Stomach (tissue), 9 donors: Measurements from ENCODE around the gene ADAM8. TPM values are rescaled to one million over a fixed set of nuclear protein-coding genes. Genes with fewer than 3 reads are reported as not detected.

Experiments
- DNase-seq, 2 donors: peaks; one replicate each; pipeline versions ENCODE4 v3.0.0 to v3.0.0-alpha.2; 2013 to 2019
- H3K27ac ChIP-seq, 5 donors: fragments of 200-600 bp in 4 of 5; sonication (generic) in 4 of 5; one replicate each; pipeline ENCODE4 v1.5.1; 2013 to 2019; ENCODE audit warnings: mild to moderate bottlenecking in 1 of 5, moderate library complexity in 1 of 5
- H3K27me3 ChIP-seq, 3 donors: fragments of 200-600 bp; sonication (generic); one replicate each; pipeline ENCODE4 v1.5.1; 2017 to 2019; ENCODE audit warnings: mixed run types in 1 of 3
- H3K36me3 ChIP-seq, 4 donors: fragments of 200-600 bp; sonication (generic); 1 replicate in 3 of 4; 2 replicates in 1 of 4; pipeline ENCODE4 v1.5.1; 2016 to 2019
- H3K4me1 ChIP-seq, 4 donors: fragments of 200-600 bp; sonication (generic); one replicate each; pipeline ENCODE4 v1.5.1; 2016 to 2019
- H3K4me3 ChIP-seq, 4 donors: fragments of 200-600 bp; sonication (generic) in 3 of 4; one replicate each; pipeline ENCODE4 v1.5.1; 2016 to 2019; ENCODE audit warnings: mild to moderate bottlenecking in 1 of 4
- H3K9me3 ChIP-seq, 4 donors: fragments of 200-600 bp; sonication (generic); one replicate each; pipeline ENCODE4 v1.5.1; 2016 to 2019
- CTCF ChIP-seq, 7 experiments: fragments of 450-650 bp in 4 of 7; fragments of 200-600 bp in 3 of 7; sonication (generic) in 3 of 7; IDR thresholded peaks; one replicate each; pipeline ENCODE4 v1.5.1; 2016 to 2019; ENCODE audit warnings: antibody characterized with exemption in 7 of 7, control low read depth in 2 of 7, mild to moderate bottlenecking in 1 of 7
- EP300 ChIP-seq: sonication (generic); formaldehyde crosslinking; IDR thresholded peaks from one replicate; pipeline ENCODE4 v1.6.1; 2017; ENCODE audit warnings: antibody characterized with exemption
- POLR2A ChIP-seq, 4 donors: fragments of 450-650 bp; IDR thresholded peaks; one replicate each; pipeline ENCODE4 v1.6.1; 2016; ENCODE audit warnings: antibody characterized with exemption in 4 of 4, control low read depth in 2 of 4, mild to moderate bottlenecking in 1 of 4, moderate library complexity in 1 of 4
- POLR2AphosphoS5 ChIP-seq, 3 donors: sonication (generic); formaldehyde crosslinking; IDR thresholded peaks; one replicate each; pipeline ENCODE4 v1.6.1; 2016; ENCODE audit warnings: antibody characterized with exemption in 3 of 3
- WGBS, 5 donors: extraction: QIAGEN DNeasy Blood & Tissue Kit in 3 of 5; methylation state at CpG; one replicate each; pipeline versions ENCODE4 v1.1.5 to v1.1.7; 2013 to 2018; 5-methylcytosine and 5-hydroxymethylcytosine counted together
- intact Hi-C: fragments of 100-400 bp; cut with DNase I; formaldehyde crosslinking; loops from one replicate; pipeline ENCODE4 v1.15.1; 2023; ENCODE audit warnings: low total_unique reads
- polyA plus RNA-seq, 3 donors: library from polyadenylated mRNA; stranded (reverse); fragments of 200-250 nt; gene quantifications; one replicate each; pipeline ENCODE4 v1.2.3, GENCODE V29; 2013
- total RNA-seq, 5 donors: library from RNA; depleted of rRNA; stranded (reverse); fragments of >200 nt; gene quantifications; one replicate each; pipeline versions ENCODE4 v1.1.0 to v1.2.3, GENCODE V29; 2014 to 2016
- donor health status: healthy with polysubstance abuse.
- donor health status: Bipolar disorder and iron deficiency.
- donor health status: healthy.

ADAM8 gene
- total and polyA plus RNA-seq, 8 donors: 1.8 to 50.8 (median 4.4) TPM; not detected in 1

- 28 to 40% (median 32%) methylated on average over 9 of the region's 9 CpGs for WGBS, 5 donors
- Histone ChIP-seq H3K4me1 (peaks cover 20 to 51% (median 39%) of the 10 kb centered on the region in 4 donors), H3K4me3 (no peak overlapping the region), H3K9me3 (no peaks in the 10 kb centered on the region), H3K27ac (no peak overlapping the region), H3K27me3 (no peaks in the 10 kb centered on the region), H3K36me3 (peaks cover 0 to 29% (median 13%) of the 10 kb centered on the region in 4 donors)
- peak in 1 of 2 donors; percentile 52 for DNase-seq
- intact Hi-C loops: no loop called here
- TF ChIP-seq EP300 (no peak), CTCF (IDR thresholded peaks at IDR 0.05) (no peak), POLR2A (IDR thresholded peaks at IDR 0.05) (no peak), POLR2AphosphoS5 (IDR thresholded peaks at IDR 0.05) (no peak)
These were observed 12.2 kb downstream of the ADAM8 start for GRCh38 chr10:133264461-133264860.

DNA sequence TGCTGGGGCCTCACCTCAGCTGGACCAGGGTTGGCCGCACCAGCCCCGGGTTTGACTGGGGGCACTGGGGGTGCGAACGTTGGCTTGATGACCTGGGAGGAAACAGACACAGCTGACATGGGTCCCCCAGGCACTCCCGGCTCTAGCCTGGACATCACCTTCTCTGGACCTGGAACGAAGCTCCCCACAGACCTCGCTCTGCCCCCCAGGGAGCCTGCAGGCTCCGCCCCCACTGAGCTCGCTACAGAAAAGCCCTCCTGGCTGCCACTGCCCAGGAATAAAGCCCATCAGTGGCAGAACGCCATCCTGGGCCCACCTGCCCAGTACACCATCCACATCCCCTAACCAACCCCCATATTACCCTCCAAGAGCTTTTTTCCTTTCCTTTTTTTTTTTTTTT is 13.0 kb downstream of the ADAM8 start:
- Histone ChIP-seq H3K9me3 (no peaks in the 10 kb centered on the region), H3K27me3 (no peaks in the 10 kb centered on the region), H3K36me3 (peaks cover 0 to 21% (median 6%) of the 10 kb centered on the region in 4 donors), H3K4me3 (no peak overlapping the region), H3K27ac (no peak overlapping the region), H3K4me1 (peaks cover 28 to 59% (median 47%) of the 10 kb centered on the region in 4 donors)
- DNase-seq: no peak
- TF ChIP-seq POLR2AphosphoS5 (IDR thresholded peaks at IDR 0.05) (no peak), EP300 (no peak), CTCF (IDR thresholded peaks at IDR 0.05) (no peak)
- WGBS, 5 donors: 78 to 86% (median 84%) methylated on average over 8 to 10 of the region's 10 CpGs
- intact Hi-C loops: no loop called here

DNA sequence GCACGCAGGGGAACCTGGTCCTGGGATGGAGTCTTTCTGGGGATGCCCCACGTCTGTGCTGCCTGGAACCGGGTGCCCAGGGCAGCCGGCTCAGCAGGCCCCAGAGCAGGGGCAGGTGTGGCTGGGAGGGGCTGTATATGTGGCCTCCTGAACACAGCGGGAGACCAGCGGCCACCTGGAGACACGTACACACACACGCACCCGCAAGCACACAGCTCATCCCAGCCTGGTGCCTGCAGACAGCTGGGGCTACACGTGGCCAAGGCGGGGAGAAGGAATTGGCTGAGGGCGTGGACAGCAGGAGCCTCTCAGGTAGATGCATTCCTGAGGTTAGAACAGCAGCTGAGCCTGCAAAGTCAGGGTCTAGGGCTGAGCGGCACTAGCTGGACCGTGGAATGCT is 14.0 kb downstream of the ADAM8 start:
- WGBS, 5 donors: 67 to 84% (median 73%) methylated on average over 5 to 14 of the region's 14 CpGs
- TF ChIP-seq CTCF (IDR thresholded peaks at IDR 0.05) (no peak), POLR2A (IDR thresholded peaks at IDR 0.05) (no peak), POLR2AphosphoS5 (IDR thresholded peaks at IDR 0.05) (no peak), EP300 (no peak)
- peak overlapping the region in 1 of 4 donors; percentile 89 for H3K4me3 ChIP-seq
- H3K27ac ChIP-seq: peak overlapping the region in 2 of 5 donors; percentile 20 to 95
- peak in 1 of 2 donors; percentile 69 for DNase-seq
- intact Hi-C loops: no loop called here
- H3K9me3 ChIP-seq: no peaks in the 10 kb centered on the region
- no peaks in the 10 kb centered on the region for H3K27me3 ChIP-seq
- peaks cover 0 to 12% (median 0%) of the 10 kb centered on the region in 4 donors for H3K36me3 ChIP-seq
- H3K4me1 ChIP-seq: peaks cover 38 to 69% (median 57%) of the 10 kb centered on the region in 4 donors

GRCh38 chr10:133261726-133262325 is 14.8 kb downstream of the ADAM8 start:
- H3K27me3 ChIP-seq: no peaks in the 10 kb centered on the region
- DNase-seq: peak; percentile 92
- WGBS, 5 donors: 0 to 5% (median 2%) methylated on average over 10 to 79 of the region's 79 CpGs
- peaks cover 44 to 76% (median 65%) of the 10 kb centered on the region in 4 donors for H3K4me1 ChIP-seq
- H3K36me3 ChIP-seq: peaks cover 0 to 3% (median 0%) of the 10 kb centered on the region in 4 donors
- no peaks in the 10 kb centered on the region for H3K9me3 ChIP-seq
- peak overlapping the region; percentile 87 to 95 (median 93) for H3K27ac ChIP-seq
- H3K4me3 ChIP-seq: peak overlapping the region; percentile 63 to 89 (median 74)
- TF ChIP-seq EP300: no peak
- peak in 1 of 3 donors; percentile 59 for TF ChIP-seq POLR2AphosphoS5 (IDR thresholded peaks at IDR 0.05)
- intact Hi-C loops: no loop called here
